ENCODE data around the gene ABCC8.

ABCC8 gene

DNA sequence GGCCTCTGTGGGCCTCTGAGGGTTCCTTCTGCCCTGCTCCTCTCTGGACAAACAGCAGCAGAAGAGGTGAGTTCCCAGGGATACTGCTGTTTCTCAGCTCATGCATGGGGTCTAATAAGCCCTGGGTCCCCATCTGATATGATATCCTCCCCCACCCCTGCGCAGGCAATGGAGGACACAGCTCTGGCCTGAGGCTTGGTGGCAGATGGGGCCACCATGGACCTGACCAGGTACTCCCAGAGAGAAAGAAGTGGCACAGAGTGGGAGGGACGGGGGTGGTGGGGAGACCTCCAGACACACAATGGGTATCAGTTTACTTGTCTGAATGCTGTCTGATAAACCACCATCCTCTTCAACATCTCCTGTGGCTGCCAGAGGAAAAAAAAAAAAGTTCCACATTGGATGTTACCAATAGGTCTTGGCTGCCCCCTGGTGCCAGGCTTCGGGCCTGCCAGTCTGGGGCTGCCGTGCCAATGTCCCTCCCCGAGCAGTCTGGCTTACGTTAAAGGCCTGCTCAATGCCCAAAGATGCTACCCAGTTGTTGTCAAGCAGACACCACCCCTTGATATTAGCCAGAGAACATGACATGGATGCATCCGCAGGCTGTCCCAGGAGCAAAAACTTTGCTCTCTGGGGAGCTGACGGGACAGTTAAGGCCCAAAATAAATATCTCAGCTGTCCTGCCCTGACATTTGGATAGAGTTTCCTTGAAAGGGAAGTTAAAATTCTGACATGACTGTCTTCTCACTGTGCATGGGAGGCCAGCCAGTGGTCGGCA is 27.9 kb upstream of the ABCC8 start:
- DNase-seq, result no peak

DNA sequence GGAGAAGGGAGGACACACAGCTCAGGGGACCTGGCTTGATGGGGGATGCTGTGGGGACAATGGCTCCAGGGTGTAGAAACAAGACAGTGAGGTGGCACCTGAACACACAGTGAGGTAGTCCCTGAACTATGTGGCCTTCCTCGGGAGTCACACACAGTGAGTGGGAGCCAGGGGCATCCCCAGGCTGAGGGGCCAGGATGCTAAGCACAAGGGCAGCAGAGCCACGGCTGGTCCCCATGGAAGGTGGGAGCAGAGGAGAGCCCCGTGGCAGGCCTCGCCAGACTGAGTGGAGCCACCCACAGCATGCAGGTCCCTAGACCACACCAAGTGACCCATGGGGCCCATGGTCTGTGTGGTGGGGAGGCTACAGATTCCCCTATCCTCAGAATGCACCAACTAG is 26.0 kb upstream of the ABCC8 start:
- DNase-seq, result no peak

DNA sequence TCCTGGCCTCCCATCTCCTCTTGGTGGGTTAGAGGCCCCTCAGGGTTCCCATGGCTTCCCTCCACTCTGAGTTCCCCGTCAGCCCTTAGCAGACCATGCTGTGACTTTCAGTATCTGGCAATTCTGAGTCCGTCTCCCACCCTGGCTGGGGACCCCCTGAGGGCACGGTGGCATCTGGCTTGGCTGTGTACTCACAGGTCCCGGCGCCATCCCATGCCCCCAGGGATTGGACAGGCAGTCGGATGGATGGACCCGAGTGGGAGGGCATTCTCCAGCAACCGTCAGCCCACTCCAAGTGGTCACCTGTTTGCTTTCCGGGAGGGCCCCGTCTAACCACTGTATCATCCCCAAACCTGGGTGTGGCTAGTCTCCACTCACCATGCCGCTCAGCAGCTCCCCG is 24.0 kb upstream of the ABCC8 start:
- no peak for DNase-seq

DNA sequence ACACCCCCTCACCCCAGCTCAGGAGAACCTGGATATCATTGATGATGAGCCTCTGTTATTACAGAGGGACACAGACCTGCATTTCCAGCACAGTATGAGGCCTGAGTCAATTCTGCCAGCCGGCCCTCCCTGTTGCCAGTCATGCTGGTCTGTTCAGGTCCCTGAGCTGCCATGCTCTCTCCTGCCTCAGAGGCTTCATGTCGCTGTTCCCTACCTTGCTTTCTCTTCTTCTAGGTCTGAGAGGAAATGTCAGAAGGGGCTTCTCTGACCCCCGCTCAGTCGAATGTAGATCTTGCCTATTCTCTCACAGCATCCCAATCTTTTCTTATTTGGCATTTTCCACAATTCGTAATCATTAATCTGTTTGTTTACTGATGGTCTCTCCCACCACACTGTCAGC is 21.8 kb upstream of the ABCC8 start:
- no peak for DNase-seq

DNA sequence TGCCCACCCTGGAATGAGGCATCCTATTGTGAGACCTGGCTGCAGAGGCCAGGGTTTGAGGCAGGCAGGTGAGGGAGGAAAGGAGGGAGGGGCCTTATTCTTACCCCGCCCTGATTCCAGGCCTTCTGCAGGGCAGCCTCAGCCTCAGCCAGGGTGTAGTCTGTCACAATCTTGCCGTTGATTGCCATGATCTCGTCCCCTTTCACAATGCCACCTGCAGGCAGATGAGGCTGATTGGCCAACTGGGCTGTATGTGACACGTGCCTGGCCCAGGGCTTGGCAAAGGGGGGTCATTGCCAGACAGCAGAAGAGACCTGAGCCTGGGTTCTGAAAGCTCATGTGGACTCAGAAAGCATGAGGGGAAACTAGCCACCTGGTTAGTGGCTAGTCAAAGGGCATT is 21.4 kb upstream of the ABCC8 start:
- no peak for DNase-seq

DNA sequence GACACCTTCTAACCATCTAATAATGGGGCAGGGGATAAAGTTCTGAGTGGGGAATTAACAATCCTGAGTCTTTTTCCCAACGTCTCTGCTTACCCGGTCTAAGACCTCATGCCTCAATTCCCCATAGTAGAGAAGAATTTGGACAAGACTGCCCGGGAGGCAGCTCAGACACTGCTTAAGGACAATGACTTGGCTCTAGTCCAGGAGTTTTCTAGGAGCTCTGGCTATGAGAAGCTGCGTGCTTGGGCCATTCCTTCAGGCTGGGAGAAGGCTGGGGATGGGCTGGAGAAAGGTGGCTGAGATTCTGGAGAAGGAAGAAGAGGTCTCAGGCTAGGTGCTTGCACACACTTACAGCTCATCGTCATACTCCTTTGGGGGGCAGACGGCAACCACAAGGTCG is 19.8 kb upstream of the ABCC8 start:
- DNase-seq, result no peak

DNA sequence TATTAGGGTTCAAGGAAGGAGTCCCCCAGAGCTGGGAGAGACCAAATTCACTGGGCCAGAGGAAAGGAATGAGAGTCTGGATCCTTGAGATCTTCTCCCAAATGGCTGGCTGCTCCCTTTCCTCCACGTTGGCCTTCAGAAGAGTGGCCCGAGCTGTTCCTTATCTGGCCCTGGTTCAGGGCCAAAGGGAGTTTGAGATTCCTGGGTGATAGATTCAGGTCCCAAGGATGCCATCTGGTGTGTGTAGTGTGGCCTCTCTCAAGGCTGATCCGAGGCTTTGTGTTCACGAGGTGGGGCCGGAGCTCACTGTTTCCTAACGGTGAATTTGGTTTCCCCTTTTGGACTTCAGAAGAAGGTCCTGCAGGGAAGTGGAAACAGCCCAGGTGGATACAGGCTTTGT is 17.4 kb upstream of the ABCC8 start:
- no peak for DNase-seq

DNA sequence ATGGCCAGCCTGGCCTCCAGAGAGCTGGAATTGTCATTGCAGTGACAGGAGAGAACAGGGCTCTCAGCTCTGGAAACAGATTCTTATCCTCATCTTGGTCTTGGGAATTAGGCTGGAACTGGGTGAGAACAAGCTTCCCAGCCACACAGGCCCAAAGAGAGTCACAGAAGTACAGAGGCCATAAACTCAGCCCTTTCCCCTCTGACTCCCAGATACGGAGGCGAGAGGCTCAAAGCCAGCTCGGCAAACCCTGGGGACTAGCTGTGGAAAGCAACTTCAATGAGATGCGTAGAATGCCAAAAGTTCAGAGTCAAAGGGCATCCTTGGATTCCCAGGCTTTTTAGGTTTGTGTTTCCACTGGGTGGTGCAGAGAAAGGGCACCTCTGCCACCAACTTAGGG is 14.3 kb upstream of the ABCC8 start:
- DNase-seq, result no peak

DNA sequence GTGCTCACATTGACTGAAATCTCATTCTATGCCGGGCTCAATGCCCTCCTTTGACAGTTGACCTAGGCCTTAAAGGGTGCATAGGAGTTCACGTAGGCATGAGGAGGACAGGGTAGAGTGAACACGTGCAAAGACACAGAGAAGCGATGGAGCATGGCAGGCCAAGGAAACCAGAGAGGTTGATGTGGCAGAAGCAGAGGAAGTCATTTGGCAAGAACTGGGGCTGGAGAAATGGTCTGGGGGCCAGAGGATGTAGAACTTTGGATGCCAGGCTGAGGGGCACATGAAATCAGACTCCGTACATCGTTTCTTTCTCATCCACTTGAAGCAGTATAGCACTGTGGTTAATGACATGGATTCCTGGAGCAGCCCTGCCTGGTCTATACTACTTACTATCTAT is 13.6 kb upstream of the ABCC8 start:
- no peak for DNase-seq

DNA sequence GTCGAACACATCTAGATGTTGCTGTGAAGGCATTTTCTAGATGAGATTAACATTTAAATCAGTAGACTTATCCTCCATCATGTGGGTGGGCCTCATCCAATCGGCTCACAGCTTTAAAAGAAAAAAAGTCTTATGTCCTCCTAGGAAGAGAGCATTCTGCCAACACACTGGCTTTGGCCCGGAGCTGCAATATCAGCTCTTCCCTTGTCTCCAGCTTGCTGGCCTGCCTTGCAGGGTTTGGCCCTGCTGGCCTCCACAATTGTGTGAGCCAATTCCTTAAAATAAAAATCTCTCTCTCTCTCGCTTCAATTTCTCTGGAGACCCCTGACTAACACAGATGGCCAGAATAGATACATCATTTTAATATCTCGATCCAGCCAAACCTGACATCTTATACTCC is 13.1 kb upstream of the ABCC8 start:
- no peak for DNase-seq

DNA sequence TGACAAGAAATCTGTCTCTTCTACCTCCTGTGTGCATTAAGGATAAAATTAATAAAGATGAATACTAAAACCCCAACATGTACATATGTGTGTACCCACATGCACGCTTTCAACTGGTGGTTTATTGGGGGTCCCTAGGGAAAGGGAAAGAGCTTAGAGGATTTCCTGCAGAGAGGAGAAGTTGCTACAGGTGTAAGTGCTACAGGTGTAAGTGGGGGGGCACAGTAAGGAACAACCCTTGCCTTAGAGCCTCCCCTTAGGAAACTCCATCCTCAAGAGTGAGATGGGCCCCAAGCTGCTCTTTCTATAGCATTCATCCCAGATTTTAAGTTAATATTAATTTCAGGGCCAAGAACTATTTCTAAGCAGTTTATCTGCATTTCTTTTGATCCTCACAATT is 11.9 kb upstream of the ABCC8 start:
- no peak for DNase-seq

DNA sequence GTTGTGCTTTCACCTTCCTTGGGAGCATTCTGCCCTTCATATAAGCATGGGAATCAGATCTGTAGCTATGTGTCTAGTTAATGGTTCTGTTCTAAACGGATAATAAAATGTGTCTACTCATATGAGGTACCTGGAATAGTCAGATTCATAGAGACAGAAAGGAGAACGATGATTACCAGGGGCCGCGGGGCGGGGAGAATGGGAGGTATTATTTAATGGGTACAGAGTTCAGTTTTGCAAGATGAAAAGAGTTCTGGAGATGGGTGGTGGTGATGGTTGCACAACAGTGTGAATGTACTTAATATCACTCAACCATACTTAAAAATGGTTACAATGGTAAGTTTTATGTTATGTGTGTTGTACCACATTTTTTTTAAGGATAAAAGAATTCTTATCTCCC is 10.0 kb upstream of the ABCC8 start:
- DNase-seq, result no peak

DNA sequence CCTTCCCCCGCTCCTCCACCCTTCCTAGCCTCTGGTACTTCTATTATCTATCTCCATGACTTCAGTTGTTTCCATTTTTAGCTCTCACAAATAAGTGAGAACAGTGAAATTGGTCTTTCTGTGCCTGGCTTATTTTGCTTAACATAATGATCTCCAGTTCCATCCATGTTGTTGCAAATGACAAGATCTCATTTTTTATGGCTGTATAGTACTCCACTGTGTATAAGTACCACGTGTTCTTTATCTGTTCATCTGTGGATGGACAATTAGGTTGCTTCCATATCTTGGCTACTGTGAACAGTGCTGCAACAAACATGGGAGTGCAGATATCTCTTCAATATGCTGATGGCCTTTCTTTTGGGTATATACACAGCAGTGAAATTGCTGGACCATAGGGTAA is 6.9 kb upstream of the ABCC8 start:
- no peak for DNase-seq

DNA sequence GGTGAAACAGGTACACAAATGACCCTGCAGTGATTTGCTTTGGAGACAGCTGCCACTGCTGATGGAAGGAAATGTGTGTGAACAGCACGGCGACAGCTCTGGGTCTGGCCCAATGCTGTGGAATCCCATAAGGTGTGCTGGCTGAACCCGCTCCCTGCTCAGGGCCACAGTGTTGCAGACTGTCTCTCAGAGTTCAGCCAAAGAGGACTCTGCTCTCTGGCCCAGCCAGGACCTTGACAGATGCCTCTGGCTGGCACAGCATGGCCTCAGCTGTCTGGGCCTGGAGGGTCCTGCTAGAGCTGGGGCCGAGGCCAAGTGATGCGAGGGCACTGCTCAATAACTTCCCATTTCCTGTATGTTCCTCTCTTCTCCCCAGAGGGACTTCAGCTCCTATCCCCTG is 5.3 kb upstream of the ABCC8 start:
- no peak for DNase-seq

DNA sequence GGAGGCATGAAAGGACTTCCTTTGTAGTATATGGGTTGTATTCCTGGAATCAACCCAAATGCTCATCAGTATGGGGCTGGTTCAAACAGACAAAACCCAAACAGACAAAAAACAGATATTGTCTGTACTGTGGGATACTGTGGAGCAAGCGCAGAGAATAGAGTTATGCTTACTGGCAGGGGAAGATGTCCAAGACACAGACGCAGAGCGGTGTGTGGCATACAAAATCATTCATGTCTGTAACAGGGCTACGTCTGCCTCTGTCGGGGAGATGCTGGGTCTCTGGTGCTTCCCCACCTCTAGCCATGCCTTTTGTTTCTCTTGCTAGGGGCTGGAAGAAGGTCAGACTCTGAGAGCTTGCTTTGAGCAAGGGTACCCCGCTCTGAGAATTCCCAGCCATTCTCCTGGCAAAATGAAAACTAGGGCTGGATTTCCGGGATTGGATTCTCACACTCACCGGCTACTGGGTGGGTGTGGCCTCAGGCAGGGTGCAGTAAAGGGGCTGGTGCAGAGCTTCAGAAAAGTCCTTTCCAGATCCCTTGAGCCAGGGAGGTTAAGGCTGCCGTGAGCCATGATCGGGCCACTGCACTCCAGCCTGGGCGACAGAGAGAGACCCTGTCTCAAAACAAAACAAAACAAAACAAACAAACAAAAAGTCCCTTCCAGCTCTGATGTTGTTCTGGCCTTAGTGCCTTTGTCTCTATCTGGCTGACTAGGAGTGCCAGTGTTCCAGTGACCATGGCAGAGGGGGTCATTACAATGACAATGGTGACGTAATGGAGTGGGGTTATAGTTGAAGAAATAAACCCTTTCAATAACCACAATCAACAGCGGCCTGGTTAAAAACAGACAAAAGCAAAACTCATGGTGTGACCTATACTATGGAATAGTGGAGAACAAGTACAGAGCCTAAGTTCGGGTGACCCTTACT is 2.9 kb upstream of the ABCC8 start:
- DNase-seq, result no peak

DNA sequence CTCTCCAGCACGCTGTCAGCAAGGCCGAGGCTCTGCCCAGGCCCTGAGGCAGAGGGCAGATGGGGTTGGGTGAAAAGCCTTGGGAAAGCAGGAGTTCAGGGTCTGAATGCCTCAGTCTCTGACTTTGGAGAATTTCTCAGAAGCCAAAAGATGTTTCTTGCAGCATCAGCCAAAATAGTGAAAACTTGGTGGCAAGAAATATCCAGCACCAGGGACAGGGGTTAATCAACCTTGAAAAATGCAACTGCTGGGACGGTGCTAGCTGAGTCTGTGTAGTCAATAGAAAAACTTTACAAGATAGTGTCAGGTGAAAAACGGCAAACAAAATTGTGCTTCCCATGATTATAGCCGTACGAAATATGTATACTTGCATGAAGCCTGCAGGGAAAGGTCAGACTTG is 1.4 kb upstream of the ABCC8 start:
- DNase-seq, result no peak

DNA sequence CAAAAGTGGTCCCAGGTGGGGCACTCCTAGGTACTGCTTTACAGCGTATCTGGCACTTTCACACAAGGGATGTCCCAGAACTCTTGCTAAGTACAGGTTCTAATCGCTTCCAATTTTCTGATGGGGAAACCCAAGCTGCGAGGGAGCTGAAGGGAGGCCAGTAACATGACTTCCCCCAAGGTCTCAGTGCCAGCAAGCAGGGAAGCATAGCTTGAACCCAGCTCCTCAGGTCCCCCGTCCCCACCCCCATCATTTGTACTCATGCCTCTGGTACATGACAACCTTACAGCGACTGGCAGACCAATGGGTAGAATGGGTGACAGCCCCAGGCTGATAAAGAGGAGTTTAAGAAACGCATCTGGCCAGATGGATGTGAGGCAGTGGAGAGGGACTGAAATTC is 716 bp upstream of the ABCC8 start:
- DNase-seq, result no peak

DNA sequence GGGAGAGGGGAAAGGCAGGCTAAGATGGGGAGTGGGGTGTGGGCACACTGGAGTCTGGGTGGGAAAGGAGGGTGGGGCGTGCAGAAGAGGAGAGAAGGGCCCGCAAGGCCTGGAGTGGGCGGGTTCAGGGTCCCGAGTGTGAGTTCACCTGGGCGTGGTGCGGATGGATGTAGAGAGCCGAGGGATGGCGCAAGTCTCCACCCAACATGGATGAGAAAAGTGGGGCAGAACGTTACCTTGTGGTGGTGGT is 364 bp upstream of the ABCC8 start:
- no peak for DNase-seq

DNA sequence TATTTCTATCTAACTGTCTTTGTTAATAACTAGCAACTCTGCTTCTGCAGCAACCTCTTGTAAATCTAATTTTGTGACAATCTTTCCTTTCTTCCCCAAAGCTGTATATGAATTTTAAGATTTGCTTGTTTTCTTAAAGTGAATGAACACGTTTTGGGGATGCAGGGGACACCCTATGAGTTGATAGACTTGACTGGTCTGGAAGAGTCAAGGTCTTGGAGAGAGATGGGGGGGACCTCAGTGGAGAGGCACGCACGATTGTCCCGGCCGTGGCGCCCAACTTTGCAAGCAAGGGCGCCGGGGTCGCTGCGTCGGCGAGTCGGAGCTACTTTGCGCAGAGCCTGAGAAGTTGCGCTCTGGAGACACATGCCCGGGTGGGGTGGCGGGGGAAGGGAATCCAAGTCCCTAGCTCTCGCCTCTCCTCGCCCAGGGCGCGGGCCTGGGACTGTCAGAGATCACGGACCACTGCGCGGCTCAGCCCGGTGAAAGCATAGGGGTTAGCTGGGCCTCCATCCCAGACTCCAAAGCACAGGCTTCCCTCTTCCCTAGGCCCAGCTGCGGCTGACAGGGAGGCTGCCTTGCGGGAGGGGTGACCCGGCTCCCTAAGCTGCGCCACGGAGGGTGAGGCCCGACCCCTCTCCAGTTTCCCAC is 854 bp downstream of the ABCC8 start:
- no peak for DNase-seq

DNA sequence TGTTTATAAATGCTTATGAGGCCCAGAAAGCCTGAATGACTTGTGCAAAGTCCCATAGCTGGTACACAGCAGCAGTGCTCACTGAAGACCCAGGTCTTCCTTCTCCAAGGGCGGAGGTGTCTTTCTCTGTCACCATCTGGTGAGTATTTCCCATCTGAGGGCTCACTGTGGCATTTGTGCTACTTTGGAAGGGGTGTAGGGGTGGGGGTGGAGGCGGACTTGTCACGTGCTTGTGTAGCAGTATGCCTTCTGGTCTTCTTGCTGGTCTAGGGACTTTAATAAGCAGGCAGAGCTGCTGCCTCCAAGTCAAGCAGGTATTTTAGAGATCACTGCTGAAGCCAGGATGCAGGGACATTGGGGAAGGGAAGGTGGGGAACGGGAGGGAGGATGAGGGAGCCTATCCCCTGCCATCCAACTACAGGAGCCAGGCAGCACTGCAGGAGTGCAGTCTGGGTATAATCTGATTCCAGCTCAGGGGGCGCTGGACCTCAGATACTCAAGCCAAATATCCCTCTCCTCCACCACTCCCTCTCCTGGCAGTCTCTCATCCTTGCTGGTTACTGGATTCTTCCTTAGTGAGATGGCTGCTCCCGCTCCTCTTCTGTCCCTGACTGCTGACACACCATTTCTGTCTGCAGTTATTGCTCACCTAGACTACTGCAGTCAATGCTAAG is 3.4 kb downstream of the ABCC8 start:
- no peak for DNase-seq

DNA sequence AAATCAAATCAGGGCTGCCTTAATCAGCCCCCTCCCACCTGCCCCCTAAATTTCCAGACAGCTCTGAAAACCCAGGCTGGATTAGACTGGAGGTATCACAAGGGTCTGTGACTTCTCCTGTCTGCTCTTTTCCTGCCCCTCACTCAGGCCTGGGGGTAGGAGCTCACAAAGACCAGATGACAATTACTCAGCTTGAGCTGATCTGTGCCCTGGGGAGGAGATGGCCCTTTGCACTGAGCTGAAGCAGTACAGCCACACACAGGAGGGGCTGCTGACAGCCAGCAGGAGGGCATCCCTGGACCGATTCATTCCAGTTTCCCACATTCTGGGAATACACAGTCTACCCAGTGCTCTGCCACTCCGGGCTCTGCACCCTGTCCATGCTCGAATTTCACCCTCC is 4.2 kb downstream of the ABCC8 start:
- DNase-seq, result no peak

DNA sequence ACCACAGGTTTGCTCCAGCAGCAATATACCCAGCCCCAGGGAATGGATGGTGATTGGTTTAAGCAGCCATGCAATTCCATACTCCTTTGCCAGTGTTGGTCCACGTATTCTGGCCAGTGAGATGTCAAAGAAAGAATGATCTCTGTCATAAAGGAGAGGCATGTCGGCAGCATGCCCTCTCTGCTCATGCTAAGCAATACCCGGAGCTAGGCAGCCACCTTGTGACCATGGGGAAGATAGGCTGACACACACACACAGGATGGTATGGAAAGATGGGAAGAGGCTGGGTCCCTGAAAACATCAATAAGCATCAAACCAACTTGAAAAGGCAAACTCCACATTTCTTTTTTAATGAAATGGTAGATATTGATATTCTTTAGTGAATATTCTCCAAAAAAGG is 5.1 kb downstream of the ABCC8 start:
- DNase-seq, result no peak

DNA sequence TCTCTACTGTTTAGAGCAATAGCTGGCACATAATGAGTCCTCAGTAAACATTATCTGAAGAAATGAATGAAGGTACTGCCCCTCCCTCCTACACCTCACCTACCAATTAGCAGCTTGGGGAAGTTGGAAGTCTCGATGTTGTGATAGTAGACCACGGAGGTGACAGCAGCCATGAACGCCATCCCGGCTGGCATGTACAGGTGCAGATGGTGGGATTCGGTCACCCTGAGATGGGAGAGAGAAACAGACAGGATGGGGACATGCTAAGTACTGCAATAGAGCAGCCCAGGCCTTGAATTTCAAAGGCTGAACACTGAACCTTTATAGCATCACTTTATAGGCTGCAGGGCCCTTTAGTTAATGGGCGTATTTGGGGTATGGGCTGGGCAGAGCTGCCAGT is 6.6 kb downstream of the ABCC8 start:
- DNase-seq, result no peak

DNA sequence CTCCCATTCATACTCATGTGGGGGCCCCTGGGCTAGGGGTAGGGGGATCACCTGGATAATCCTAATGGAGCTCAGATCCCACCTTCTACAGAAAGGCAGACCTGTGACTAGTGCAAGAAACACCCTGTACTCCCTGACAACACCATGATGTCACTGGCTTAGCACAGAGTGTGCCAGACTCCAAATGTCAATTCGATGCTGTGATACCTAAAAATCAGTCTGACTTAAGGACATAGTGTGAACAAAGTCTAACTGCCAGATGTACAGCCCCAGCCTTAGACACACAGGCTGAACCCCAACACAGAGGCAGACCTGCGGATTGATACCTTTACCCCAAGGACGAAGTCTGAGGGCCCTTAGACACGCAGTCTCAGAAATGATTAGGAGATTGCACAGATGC is 8.5 kb downstream of the ABCC8 start:
- DNase-seq, result no peak

All from GF-D8 (cell line).